HG02571 (cell line): Measurements from ENCODE around the gene YWHAQ.

Experiments used
- ATAC-seq: cut with Tn5 transposase; IDR thresholded peaks from one replicate; pipeline ENCODE4 v1.9.1; 2021; ENCODE audit warnings: mild to moderate bottlenecking, moderate library complexity; ENCODE audit not compliant: unreplicated experiment

Gene YWHAQ

GRCh38 chr2:9630736-9631552, at the start of gene YWHAQ:
Gene YWHAQ (minus strand): TSS chr2:9630997. CDS start chr2:9630452, 545 bp downstream.
- peak; percentile 90 for ATAC-seq

GRCh38 chr2:9680082-9680481, 49.3 kb upstream of the YWHAQ start:
- ATAC-seq, result no peak

- no peak for ATAC-seq
Observed at GRCh38 chr2:9679218-9679617, 48.4 kb upstream of the YWHAQ start.

- no peak for ATAC-seq
Observed at GRCh38 chr2:9678544-9678943, 47.7 kb upstream of the YWHAQ start.

GRCh38 chr2:9675415-9676351, 44.9 kb upstream of the YWHAQ start:
- ATAC-seq, result no peak

GRCh38 chr2:9674891-9675414, 44.2 kb upstream of the YWHAQ start:
- ATAC-seq, result no peak

GRCh38 chr2:9673914-9674481, 43.2 kb upstream of the YWHAQ start:
- no peak for ATAC-seq

GRCh38 chr2:9668687-9669345, 38.0 kb upstream of the YWHAQ start:
- ATAC-seq, result no peak

GRCh38 chr2:9667826-9668225, 37.0 kb upstream of the YWHAQ start:
- no peak for ATAC-seq

- ATAC-seq, result no peak
Observed at GRCh38 chr2:9666306-9666705, 35.5 kb upstream of the YWHAQ start.

GRCh38 chr2:9665898-9666297, 35.1 kb upstream of the YWHAQ start:
- ATAC-seq, result no peak

- ATAC-seq, result no peak
Observed at GRCh38 chr2:9664365-9664764, 33.6 kb upstream of the YWHAQ start.

- peak; percentile 81 for ATAC-seq
Observed at GRCh38 chr2:9663008-9663879, 32.4 kb upstream of the YWHAQ start.

- no peak for ATAC-seq
Observed at GRCh38 chr2:9661261-9661660, 30.5 kb upstream of the YWHAQ start.

- no peak for ATAC-seq
Observed at GRCh38 chr2:9660781-9661180, 30.0 kb upstream of the YWHAQ start.

- ATAC-seq, result no peak
Observed at GRCh38 chr2:9660154-9660553, 29.4 kb upstream of the YWHAQ start.

GRCh38 chr2:9658972-9659371, 28.2 kb upstream of the YWHAQ start:
- no peak for ATAC-seq

- ATAC-seq, result no peak
Observed at GRCh38 chr2:9657731-9658130, 26.9 kb upstream of the YWHAQ start.

GRCh38 chr2:9657083-9657482, 26.3 kb upstream of the YWHAQ start:
- no peak for ATAC-seq

- peak; percentile 80 for ATAC-seq
Observed at GRCh38 chr2:9656270-9656766, 25.5 kb upstream of the YWHAQ start.
